ENCODE measurements around the gene MCM10. TPM values are rescaled to one million over a fixed set of nuclear protein-coding genes. Genes with fewer than 3 reads are reported as not detected.
"Not testable (repeated sequence)": the region's sequence is repeated elsewhere in the genome, so short reads cannot be mapped to it uniquely, and the experiment has no call there.

The MCM10 gene
- total RNA-seq, 1 donor from 2014 or later: 13.2 TPM

DNA sequence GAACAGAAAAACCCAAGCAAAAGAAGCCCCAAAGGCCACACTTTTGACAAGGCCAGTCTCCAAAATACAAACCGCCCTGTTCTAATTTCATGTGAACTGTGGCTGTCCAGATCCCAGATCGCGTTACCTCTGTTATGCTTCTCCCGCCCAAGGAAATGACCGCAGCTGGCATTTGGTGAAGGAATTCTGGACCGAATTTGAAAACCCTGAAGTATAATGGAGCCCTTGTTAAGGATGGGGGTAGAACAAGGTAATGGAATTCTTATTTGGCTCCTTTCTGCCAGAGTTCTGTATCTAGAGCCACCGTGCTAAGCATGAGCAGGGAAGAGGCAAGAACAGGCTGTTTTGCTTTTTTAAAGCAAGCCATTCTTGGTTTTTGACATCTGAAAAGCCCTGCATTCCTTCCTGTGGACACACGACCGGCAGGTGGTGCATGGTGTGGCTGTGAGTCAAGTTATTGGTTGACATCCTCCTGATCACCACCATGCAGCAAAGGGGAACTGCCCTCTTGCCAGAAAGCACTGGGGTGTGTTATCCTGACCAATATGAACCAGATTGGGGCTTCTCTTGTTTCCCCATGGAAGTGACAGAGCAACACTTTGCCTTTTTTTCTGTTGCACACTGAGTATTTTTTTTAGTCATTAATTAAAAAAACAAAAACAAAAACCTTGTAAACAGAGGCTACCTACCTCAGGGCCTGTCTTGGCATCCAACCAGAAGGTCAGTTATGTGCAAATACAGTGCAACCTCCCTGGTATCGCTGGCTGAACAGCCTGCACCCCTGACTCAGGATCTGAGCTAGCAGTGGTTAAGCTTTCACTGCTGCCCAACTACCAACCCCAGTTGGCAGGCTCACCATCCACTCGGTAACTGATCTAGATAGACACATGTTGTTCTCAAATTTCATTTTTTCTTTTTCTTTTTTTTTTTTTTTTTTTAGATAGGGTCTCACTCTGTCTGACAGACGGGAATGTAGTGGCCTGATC, 58.6 kb downstream of the MCM10 start:
- DNase-seq (ENCODE audit: extremely low read depth, low read depth, low spot score): no peak

DNA sequence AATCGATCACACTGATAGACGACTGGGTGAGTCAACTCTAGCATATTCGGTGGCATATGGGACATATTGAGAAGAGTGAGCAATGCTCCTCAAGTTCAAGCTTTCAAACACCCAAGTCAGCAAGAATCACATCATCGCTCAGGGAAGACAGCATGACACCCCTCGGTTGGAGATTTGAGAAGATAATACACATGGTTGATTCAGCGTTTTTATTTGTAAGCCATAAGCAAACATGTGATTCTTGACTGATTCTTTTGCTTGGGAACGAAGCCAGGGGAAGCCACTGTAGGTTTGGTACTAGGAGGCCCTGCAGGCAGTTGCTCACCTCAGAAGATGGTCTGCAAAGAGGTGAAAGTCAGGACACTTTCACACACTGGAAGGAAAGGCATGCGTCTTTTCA, 60.2 kb downstream of the MCM10 start:
- DNase-seq (ENCODE audit: extremely low read depth, low read depth, low spot score): no peak

DNA sequence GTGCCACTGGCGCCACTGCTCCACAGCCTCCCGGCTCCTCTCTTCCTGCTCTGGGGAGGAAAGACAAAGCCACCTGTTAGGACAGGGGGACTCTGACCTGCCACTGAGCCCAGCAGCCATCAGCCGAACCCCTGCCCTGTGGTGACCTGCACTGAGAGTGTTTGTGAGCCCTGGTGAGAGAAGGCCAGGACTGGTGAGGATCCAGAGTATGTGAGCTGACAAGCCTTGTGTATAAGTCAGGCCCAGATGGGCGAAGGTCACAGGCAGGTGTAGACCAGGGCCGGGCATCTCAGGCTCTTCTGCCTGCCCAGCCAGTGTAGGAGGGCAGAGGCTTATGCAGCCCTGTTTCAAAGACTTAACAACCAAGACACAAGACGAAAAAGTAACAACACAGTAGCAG, 60.8 kb downstream of the MCM10 start:
- DNase-seq (ENCODE audit: extremely low read depth, low read depth, low spot score): no peak

DNA sequence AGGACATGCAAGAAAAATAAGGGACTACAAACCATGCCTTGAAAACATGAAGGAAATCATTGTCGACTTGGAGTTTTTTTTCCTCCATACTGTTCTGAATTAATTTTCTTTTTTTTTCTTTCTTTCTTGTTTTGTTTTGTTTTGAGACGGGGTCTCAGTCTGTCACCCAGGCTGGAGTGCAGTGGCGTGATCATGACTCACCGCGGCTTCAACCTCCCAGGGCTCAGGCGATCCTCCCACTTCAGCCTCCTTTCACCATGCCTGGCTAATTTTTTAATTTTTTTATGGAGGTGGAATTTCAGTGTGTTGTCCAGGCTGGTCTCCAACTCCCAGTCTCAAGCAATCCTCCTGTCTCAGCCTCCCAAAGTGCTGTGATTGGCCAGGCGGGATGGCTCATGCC, 61.2 kb downstream of the MCM10 start:
- no peak for DNase-seq (ENCODE audit: extremely low read depth, low read depth, low spot score)

DNA sequence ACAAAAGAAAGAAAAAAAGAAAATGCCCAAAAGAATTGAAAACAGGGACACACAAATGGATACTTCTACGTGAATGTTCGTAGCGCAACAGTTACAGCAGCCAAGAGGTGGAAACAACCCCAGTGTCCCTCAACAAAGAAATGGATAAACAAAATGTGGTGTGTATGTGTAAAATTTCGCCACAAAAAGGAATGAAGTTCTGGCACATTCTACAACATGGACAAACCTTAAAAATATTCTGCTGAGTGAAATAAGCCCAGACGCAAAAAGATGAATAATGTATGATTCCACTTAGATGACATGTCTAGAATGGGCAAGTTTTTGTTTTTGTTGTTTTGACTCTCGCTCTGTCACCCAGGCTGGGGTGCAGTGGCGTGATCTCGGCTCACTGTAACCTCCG, 61.9 kb downstream of the MCM10 start:
- no peak for DNase-seq (ENCODE audit: extremely low read depth, low read depth, low spot score)

DNA sequence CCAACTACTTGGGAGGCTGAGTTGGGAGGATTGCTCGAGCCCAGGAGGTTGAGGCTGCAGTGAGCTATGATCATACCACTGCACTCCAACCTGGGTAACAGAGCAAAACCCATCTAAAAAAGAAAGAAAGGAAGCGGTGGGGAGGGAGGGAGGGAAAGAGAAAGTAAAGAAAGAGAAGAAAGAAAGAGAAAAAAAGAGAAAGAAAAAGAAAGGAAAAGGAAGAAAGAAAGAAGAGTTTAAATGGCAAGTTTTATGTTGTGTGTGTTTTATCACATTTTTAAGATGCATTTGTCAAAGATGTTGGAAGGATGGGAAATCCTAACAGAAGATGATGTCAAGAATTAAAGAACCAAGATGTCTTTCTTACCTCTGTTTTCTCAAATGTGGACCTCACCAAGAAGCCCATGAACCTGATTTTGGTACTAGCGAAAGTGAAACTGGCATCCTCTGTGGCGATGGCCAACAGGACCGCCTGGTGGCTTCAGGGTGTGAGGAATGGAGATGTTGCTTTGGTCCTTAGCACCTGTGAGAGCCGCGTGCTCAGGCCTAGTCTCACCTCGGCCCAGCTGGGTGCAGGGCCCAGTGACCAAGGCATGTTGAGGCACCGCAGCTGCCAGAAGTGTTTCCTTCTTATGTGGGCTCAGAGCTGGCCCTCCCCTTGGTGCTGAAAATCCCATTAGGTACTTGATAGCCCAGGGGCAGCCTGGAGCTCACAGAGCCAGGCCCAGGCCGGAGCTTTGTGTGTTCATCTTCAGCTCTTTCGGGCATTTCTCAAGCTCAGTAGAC, 63.0 kb downstream of the MCM10 start:
- no peak for DNase-seq (ENCODE audit: extremely low read depth, low read depth, low spot score)

DNA sequence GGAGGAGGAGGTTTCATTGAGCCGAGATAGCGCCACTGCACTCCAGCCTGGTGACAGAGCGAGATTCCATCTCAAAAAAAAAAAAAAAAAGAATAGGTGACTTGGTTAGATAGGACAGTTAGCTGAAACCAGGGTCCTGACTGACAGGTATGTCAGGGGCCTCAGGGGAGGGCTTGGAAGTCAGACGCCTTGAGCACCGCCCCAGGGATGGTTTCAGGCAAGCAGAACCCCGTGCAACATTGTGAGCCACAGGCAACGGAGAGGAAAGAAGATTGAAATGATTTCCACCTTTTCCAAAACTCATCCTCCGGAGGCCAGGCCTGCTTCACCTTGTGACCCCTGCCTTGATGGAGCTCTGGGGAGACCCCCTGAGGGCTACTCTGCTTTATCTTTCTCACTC, 64.2 kb downstream of the MCM10 start:
- DNase-seq (ENCODE audit: extremely low read depth, low read depth, low spot score): no peak

DNA sequence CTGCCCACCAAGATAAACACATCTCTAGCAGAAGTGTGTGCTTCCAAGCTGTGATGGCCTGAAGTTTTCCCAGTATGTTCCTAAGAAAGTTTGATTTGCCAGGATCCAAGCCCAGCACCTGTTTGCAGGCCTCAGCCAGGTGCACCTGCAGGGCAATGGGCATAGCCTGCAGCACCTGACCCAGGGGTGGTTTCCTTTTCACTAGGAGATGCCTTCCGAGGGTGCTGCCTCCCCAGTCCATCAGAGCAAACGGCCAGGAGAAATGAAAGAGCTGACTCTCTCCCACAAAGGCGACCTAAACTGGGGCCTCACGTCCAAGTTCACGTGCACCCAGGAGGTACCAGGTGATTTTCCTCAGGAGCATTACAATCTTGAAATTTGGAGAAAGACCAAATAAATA, 65.7 kb downstream of the MCM10 start:
- DNase-seq (ENCODE audit: extremely low read depth, low read depth, low spot score): no peak

DNA sequence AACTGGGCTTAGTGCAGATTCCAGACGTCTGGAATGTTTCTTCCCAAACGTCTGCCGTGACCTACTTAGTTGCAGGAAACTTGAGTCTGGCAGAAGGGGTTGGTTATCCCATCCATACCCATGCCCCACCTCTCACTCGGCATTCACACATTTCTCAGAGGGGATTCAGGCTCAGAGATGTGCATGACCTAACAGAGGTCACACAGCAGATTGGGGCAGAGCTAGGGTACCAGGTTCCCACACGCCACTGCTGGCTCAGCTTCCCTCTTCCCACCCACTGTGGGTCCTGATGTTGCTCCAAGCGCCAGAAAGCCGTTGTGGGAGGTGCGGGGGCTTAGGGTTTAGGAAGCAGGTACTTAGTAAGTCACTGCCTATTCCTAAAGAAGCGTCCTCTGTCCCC, 69.8 kb downstream of the MCM10 start:
- DNase-seq (ENCODE audit: extremely low read depth, low read depth, low spot score): no peak

DNA sequence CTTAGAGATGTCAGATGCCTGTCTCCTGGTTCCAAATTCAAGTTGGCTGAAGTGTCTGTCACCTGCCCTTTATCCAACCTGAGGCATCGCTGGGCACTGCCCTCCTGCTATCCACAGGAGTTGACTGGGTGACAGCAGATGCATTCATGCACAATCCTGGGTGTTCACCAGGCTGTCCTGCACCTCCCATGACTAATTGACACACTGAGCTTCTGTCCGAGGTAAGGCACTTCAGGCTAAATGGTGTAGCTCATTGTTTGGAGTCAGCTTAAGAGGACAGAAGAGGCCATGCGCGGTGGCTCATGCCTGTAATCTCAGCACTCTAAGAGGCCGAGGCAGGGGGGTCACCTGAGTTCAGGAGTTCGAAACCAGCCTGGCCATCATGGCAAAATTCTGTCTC, 70.5 kb downstream of the MCM10 start:
- DNase-seq (ENCODE audit: extremely low read depth, low read depth, low spot score): no peak

DNA sequence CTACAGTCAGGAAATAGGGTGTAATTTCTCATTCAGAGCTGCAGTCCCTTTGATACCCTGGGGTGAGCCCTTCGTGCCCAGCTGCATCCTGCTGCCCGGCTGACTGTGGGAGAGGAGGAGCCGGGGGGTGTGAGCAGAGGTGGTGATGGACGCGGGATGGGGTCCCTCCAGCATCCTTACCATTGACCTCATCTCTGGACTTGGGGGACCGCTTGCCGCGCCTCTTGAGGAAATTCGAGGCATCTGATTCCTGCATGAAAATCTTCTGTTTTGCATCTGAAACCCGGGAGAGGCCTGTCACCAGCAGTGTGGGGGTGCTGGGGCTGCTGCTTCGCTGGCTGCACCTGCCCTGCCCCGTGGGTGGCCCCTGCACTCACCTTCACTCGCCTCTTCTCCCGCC, 72.0 kb downstream of the MCM10 start:
- no peak for DNase-seq (ENCODE audit: extremely low read depth, low read depth, low spot score)

DNA sequence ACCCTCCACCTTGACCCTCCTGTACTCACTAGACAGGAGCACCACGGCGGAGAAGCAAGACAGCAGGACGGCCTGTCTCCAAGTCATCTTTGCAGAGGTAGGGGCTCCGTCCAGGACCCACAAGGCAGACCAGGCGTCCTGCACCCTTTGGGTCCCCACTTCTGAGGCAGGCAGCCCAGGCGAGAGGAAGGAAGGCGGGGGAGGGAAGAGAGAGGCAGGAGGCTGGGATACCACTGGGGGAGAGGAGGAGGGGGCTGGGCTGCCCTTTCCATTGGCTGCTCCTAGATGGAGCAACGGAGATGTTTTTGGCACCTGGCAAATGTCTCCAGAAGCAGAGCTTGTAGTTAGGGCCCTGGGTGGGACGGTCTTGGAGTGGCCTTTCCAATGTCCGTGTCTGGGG, 72.8 kb downstream of the MCM10 start, which contains the start of gene UCMA:
UCMA (minus strand) TSS at position 203 of the 400 bp plus-strand sequence; CDS start at position 87, 116 bp downstream.
- DNase-seq (ENCODE audit: extremely low read depth, low read depth, low spot score): no peak

DNA sequence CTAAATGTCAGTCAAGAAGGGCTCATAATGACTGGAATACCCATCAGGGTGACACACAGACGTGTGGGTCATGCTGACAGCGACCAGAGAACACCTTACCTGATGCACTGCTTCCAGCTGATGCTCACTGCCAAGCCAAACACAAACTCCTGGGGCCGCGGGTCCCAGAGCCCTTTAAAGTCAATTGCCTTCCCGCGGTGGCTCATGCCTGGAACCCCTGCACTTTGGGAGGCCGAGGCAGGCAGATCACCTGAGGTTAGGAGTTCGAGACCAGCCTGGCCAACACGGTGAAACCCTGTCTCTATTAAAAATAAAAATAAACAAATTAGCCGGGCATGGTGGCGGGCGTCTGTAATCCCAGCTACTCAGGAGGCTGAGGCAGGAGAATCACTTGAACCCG, 73.4 kb downstream of the MCM10 start:
- not testable (repeated sequence) for DNase-seq (ENCODE audit: extremely low read depth, low read depth, low spot score)

DNA sequence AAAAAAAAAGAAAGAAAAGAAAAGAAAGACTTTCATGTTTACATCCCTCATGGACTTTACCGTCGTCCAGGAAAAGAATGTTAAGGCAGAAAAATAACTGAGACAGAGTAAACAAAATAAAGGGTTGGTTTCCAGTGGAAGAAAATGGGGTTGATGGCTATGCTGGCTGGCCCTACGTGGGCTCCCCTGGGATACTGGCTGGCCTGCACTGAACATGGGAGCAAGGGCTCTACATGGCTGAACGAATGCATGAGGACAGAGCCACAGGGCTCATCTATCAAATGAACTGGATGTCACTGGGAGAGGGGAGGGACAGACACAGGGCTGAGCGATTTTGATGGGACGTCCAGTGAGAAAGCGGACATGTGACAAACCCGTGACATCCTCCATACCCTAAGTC, 75.3 kb downstream of the MCM10 start:
- DNase-seq (ENCODE audit: extremely low read depth, low read depth, low spot score): no peak

DNA sequence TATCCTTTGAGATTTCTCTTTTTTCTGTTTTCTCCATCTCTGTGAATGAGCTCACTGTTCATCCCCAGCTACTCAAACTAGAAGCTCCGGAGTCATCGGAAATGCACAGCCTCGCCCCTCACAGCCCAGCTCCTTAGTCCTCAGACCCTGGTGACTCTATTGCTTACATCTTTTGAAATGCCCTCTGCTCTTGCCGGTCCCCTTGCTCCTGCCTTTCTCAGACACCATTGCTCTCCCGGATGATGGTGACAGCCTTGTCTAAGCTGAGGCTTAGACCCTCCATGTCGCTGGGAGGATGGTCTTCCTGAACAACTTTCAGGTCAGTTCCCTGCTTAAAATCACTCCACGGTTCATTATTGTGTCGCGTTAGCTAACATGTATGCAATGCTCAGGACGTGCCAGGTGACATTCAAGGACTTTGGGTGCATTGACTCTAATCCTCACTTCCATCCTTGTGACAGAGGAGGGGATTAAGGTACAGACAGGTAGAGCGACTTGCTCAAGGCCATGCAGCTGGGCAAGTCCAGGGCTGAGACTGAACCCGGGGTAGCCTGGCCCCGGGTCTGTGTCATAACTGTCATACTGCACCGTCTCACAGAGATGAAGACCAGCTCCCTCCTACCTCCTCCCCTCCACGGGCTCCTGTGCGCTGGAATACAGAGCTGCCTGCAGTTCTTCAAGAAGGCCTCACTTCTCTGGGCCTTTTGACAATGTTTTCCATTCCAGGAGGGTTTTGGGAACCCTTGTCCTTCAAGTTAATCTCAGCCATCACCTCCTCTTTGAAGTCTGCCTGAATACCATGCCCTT, 77.1 kb downstream of the MCM10 start:
- DNase-seq (ENCODE audit: extremely low read depth, low read depth, low spot score): no peak

DNA sequence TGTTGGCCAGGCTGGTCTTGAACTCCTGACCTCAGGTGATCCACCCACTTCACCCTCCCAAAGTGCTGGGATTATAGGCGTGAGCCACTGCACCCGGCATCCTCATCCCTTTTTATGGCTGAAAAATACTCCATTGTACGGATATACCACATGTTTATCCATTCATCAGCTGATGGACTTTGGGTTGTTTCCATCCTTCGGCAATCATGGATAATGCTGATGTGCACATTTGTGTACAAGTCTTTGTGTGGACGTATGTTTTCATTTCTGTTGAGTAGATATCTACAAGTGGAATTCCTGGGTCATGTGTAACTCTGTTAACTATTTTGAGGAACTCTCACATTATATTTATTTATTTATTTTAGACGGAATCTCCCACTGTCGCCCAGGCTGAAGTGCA, 78.6 kb downstream of the MCM10 start:
- DNase-seq (ENCODE audit: extremely low read depth, low read depth, low spot score): no peak

DNA sequence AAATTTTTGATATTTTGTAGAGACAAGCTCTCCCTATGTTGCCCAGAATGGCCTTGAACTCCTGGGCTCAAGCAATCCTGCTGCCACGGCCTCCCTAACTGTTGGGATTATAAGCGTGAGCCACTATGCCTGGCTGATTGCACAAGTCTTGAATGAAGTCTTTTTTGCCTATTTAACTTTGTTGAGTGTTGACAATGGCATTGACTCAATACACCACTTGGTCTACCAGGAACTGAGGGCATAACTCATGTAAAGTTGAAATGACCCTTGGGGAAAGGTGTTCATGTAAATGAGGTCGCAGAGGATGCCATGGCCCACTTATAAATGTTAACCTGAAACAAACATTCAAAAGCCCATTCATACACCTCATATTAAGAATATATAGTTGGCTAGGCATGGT, 80.3 kb downstream of the MCM10 start:
- no peak for DNase-seq (ENCODE audit: extremely low read depth, low read depth, low spot score)

DNA sequence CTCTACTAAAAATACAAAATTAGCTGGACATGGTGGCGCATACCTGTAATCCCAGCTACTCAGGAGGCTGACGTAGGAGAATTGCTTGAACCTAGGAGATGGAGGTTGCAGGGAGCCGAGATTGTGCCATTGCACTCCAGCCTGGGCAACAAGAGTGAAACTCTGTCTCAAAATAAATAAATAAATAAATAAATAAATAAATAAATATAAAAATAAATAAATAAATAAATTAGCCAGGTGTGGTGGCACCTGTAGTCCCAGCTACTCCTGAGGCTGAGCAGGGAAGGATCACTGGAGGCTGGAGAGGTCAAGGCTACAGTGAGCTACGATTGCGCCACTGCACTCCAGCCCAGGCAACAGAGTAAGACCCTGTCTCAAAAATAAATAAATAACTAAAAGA, 80.9 kb downstream of the MCM10 start:
- DNase-seq (ENCODE audit: extremely low read depth, low read depth, low spot score): not testable (repeated sequence)

DNA sequence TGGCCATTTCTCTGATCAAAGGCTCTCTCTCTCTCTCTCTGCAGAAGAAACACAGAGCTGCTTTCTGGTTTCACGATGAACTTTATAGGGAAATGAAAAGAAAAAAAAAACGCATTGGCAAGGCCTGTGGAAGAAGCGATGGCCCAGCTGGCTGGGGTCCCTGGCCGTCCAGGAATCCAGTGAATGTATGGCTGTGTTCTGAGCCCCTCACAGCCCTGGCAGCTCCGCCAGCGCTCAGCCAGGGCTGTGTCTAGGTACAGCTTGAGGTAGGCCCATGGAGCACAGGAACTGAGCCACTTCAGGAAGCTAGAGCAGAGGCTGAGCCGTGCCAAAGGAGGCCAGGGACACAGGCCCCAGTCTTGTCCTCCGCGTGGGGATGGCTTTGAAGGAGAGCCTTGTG, 85.9 kb downstream of the MCM10 start:
- no peak for DNase-seq (ENCODE audit: extremely low read depth, low read depth, low spot score)

DNA sequence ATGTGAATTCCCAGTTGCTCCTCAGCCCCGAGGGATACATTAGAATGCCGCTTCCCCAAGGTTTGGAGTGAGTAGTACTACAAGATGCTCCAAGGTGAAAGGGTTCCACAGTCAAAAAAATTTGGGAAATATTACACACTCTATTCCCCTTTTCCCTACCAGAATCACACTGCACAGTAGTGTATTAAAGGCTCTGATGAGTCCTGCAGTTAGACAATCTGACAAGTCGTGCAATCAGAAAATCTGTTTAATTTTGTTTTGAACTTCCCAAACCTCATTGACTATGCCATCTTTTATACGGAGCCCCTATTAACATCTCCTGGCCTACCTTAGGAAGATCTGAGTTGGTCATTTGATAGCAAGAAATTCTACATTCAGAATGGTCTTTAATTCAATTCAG, 86.4 kb downstream of the MCM10 start:
- DNase-seq (ENCODE audit: extremely low read depth, low read depth, low spot score): no peak

DNA sequence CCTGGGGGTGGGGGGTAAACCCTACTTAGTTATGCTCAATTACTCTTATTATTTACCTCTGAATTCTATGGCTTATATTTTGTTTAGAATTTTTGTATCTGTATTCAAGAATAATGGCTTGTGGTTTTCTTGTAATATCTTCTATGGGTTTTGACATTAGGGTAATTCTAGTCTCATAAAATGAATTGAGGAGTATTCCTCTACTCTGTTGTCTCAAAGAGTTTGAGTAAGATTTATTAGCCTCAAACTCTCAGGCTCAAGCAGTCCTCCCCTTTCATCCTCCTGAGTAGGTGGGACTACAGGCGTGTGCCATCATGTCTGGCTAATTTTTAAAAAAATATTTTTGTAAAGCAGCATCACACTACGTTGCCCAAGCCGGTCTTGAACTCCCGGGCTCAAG, 92.4 kb downstream of the MCM10 start:
- no peak for DNase-seq (ENCODE audit: extremely low read depth, low read depth, low spot score)

Data from glomerular endothelial cell (primary cell).